ENCODE data around the gene C10orf95. TPM values are rescaled to one million over a fixed set of nuclear protein-coding genes. Genes with fewer than 3 reads are reported as not detected.
A peak's percentile ranks its signal among the peaks of the same experiment; 100 is the strongest.

C10orf95 gene
- total and polyA plus RNA-seq, 2 experiments from 2014 or later = not detected

- Histone ChIP-seq H3K4me3 (no peak overlapping the region), H3K36me3 (ENCODE audit: low read depth) (no peaks in the 10 kb centered on the region), H3K9ac (no peak overlapping the region), H3K4me1 (ENCODE audit: insufficient read depth) (no peaks in the 10 kb centered on the region), H3K27ac (no peak overlapping the region), H4K20me1 (ENCODE audit: insufficient read depth) (no peaks in the 10 kb centered on the region), H3K27me3 (replicated peaks; ENCODE audit: insufficient read depth) (no peaks in the 10 kb centered on the region), H2AFZ (no peak overlapping the region), H3K4me2 (ENCODE audit: unreplicated experiment) (no peak overlapping the region), H3K9me3 (ENCODE audit: low read depth) (no peaks in the 10 kb centered on the region), H3K9me2 (ENCODE audit: insufficient read depth) (no peaks in the 10 kb centered on the region), H3F3A (ENCODE audit: insufficient read depth) (0 out of 2 replicates have a peak, but pooled peaks cover 6% of the 10 kb centered on the region), H3K79me2 (ENCODE audit: insufficient read depth) (no peaks in the 10 kb centered on the region)
- DNase-seq = no peak
- in situ Hi-C loops (cut with MboI) = no loop called here
- 36 to 44% methylated on average over 3 of the region's 3 CpGs for WGBS, 2 experiments (ENCODE audit: low coverage in 1 of 2, low lambda C conversion rate in 2 of 2, missing lambda C conversion rate in 2 of 2)
- TF ChIP-seq EZH2phosphoT487 (IDR thresholded peaks at IDR 0.05; ENCODE audit: insufficient read depth, low read depth) (no peak), EZH2 (IDR thresholded peaks at IDR 0.05; ENCODE audit: insufficient read depth, poor library complexity, severe bottlenecking) (no peak)
Observed at GRCh38 chr10:102465466-102465865, 14.1 kb upstream of the C10orf95 start.

GRCh38 chr10:102463983-102464382, 12.6 kb upstream of the C10orf95 start:
- Histone ChIP-seq H3K79me2 (ENCODE audit: insufficient read depth) (no peaks in the 10 kb centered on the region), H3K27ac (no peak overlapping the region), H3K27me3 (replicated peaks; ENCODE audit: insufficient read depth) (no peaks in the 10 kb centered on the region), H2AFZ (no peak overlapping the region), H3K4me3 (no peak overlapping the region), H4K20me1 (ENCODE audit: insufficient read depth) (no peaks in the 10 kb centered on the region), H3K9me2 (ENCODE audit: insufficient read depth) (no peaks in the 10 kb centered on the region), H3K9me3 (ENCODE audit: low read depth) (no peaks in the 10 kb centered on the region), H3F3A (ENCODE audit: insufficient read depth) (0 out of 2 replicates have a peak, but pooled peaks cover 6% of the 10 kb centered on the region), H3K9ac (no peak overlapping the region), H3K4me2 (ENCODE audit: unreplicated experiment) (no peak overlapping the region), H3K36me3 (ENCODE audit: low read depth) (no peaks in the 10 kb centered on the region), H3K4me1 (ENCODE audit: insufficient read depth) (no peaks in the 10 kb centered on the region)
- no peak for DNase-seq
- TF ChIP-seq EZH2phosphoT487 (IDR thresholded peaks at IDR 0.05; ENCODE audit: insufficient read depth, low read depth) (no peak), EZH2 (IDR thresholded peaks at IDR 0.05; ENCODE audit: insufficient read depth, poor library complexity, severe bottlenecking) (no peak)
- WGBS, 2 experiments (ENCODE audit: low coverage in 1 of 2, low lambda C conversion rate in 2 of 2, missing lambda C conversion rate in 2 of 2) = 91 to 92% methylated on average over 10 of the region's 10 CpGs
- in situ Hi-C loops (cut with MboI) = no loop called here

GRCh38 chr10:102462512-102463054, 11.2 kb upstream of the C10orf95 start:
- no peaks in the 10 kb centered on the region for H3K79me2 ChIP-seq (ENCODE audit: insufficient read depth)
- H3K4me1 ChIP-seq (ENCODE audit: insufficient read depth) = no peaks in the 10 kb centered on the region
- in situ Hi-C loops (cut with MboI) = no loop called here
- H3K9ac ChIP-seq = peak overlapping the region; percentile 38; the same call in 1 of the 2 replicates
- TF ChIP-seq EZH2phosphoT487 (IDR thresholded peaks at IDR 0.05; ENCODE audit: insufficient read depth, low read depth) (no peak), EZH2 (IDR thresholded peaks at IDR 0.05; ENCODE audit: insufficient read depth, poor library complexity, severe bottlenecking) (no peak)
- 66 to 70% methylated on average over 6 of the region's 6 CpGs for WGBS, 2 experiments (ENCODE audit: low coverage in 1 of 2, low lambda C conversion rate in 2 of 2, missing lambda C conversion rate in 2 of 2)
- no peaks in the 10 kb centered on the region for H3K27me3 ChIP-seq (replicated peaks; ENCODE audit: insufficient read depth)
- H3K9me2 ChIP-seq (ENCODE audit: insufficient read depth) = no peaks in the 10 kb centered on the region
- no peaks in the 10 kb centered on the region for H3K9me3 ChIP-seq (ENCODE audit: low read depth)
- no peak for DNase-seq
- no peaks in the 10 kb centered on the region for H3K36me3 ChIP-seq (ENCODE audit: low read depth)
- no peak overlapping the region for H3K27ac ChIP-seq
- H3F3A ChIP-seq (ENCODE audit: insufficient read depth) = 0 out of 2 replicates have a peak, but pooled peaks cover 6% of the 10 kb centered on the region
- peak overlapping the region; percentile 77 for H2AFZ ChIP-seq
- no peaks in the 10 kb centered on the region for H4K20me1 ChIP-seq (ENCODE audit: insufficient read depth)
- peak overlapping the region; percentile 47; the same call in 1 of the 2 replicates for H3K4me3 ChIP-seq
- peak overlapping the region; percentile 53 for H3K4me2 ChIP-seq (ENCODE audit: unreplicated experiment)

GRCh38 chr10:102461187-102462054, 10.1 kb upstream of the C10orf95 start:
- H3K79me2 ChIP-seq (ENCODE audit: insufficient read depth) = no peaks in the 10 kb centered on the region
- H3K9me3 ChIP-seq (ENCODE audit: low read depth) = no peaks in the 10 kb centered on the region
- peak overlapping the region; percentile 84 for H3K4me2 ChIP-seq (ENCODE audit: unreplicated experiment)
- peak overlapping the region; percentile 52 for H3K9ac ChIP-seq
- WGBS, 2 experiments (ENCODE audit: low coverage in 1 of 2, low lambda C conversion rate in 2 of 2, missing lambda C conversion rate in 2 of 2) = 18 to 23% methylated on average over 40 to 54 of the region's 54 CpGs
- TF ChIP-seq EZH2 (IDR thresholded peaks at IDR 0.05; ENCODE audit: insufficient read depth, poor library complexity, severe bottlenecking) = no peak
- no peak for TF ChIP-seq EZH2phosphoT487 (IDR thresholded peaks at IDR 0.05; ENCODE audit: insufficient read depth, low read depth)
- in situ Hi-C loops (cut with MboI) = no loop called here
- no peaks in the 10 kb centered on the region for H3K4me1 ChIP-seq (ENCODE audit: insufficient read depth)
- H3K27ac ChIP-seq = no peak overlapping the region
- no peaks in the 10 kb centered on the region for H4K20me1 ChIP-seq (ENCODE audit: insufficient read depth)
- H3K4me3 ChIP-seq = peak overlapping the region; percentile 70
- H2AFZ ChIP-seq = peak overlapping the region; percentile 80
- no peaks in the 10 kb centered on the region for H3K36me3 ChIP-seq (ENCODE audit: low read depth)
- H3K9me2 ChIP-seq (ENCODE audit: insufficient read depth) = no peaks in the 10 kb centered on the region
- 0 out of 2 replicates have a peak, but pooled peaks cover 6% of the 10 kb centered on the region for H3F3A ChIP-seq (ENCODE audit: insufficient read depth)
- no peaks in the 10 kb centered on the region for H3K27me3 ChIP-seq (replicated peaks; ENCODE audit: insufficient read depth)
- DNase-seq = peak; percentile 81
